GM13977 (cell line): ENCODE data around the gene CHDH.

ENCODE experiments used
- DNase-seq: peaks from one replicate; pipeline ENCODE4 v3.0.0; 2012; ENCODE audit warnings: low spot score
- CTCF ChIP-seq: IDR thresholded peaks from 2 replicates; pipeline ENCODE4 v1.5.1; 2012; ENCODE audit warnings: mild to moderate bottlenecking, control low read depth; ENCODE audit not compliant: insufficient read depth; ENCODE audit errors: extremely low read depth, missing control alignments
- in situ Hi-C: fragments of 300-500 bp; cut with MboI; formaldehyde crosslinking; loops from one replicate; pipeline ENCODE4 v1.12.0; 2022; ENCODE audit warnings: low sequenced_read_pairs, low pct_unique_long_range_greater_than_20kb, mixed read lengths, inconsistent platforms; ENCODE audit not compliant: unreplicated experiment

Gene CHDH

GRCh38 chr3:53822331-53822741 is 23.9 kb downstream of the CHDH start:
- in situ Hi-C loops: no loop called here
- no peak for TF ChIP-seq CTCF
- DNase-seq: no peak

DNA sequence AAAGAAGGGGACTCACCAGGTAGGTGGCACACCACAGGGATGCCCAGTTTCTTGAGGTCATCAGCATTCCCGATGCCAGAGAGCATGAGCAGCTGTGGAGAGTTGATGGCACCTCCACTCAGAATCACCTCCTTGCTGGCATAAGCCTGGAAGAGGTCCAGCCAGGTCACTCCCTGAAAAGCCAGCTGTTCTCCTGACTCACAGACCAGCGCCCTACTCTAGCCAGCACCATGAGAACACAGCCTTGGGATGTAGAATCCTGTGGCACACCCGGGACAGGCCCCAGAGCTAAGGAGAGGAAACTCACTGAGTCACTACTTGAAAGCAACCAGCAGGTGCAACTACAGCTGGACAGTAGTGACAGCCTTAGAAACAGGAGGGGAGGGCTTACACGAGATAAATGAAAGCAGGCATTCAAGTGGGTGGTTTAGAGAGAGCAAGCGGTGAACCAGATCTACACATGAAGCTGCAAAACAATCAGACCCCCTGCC is 24.5 kb downstream of the CHDH start:
- in situ Hi-C loops: no loop called here
- DNase-seq: peak; percentile 33
- no peak for TF ChIP-seq CTCF

- in situ Hi-C loops: no loop called here
- DNase-seq: no peak
- no peak for TF ChIP-seq CTCF
These were observed 25.3 kb downstream of the CHDH start for GRCh38 chr3:53820756-53821580.

DNA sequence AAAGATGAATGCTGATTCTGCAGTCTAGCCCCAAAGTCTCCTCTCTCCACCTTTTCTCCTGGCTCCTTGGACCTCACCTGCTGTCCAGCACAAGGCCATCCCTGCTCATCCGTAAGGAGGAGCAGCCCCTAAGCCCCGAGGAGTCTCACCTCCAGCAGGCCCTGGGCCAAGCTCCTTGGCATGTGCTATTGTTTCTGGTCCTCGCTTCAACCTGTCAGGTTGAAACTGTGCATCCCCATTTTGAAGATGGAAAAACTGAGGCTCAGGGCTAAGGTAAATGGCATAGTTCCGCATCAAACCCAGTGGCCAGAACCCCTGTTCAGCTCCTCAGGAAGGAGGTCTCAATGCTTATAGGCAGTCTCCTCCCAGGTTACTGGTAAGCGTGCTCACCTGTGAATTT is 26.1 kb downstream of the CHDH start:
- no peak for DNase-seq
- in situ Hi-C loops: no loop called here
- no peak for TF ChIP-seq CTCF

DNA sequence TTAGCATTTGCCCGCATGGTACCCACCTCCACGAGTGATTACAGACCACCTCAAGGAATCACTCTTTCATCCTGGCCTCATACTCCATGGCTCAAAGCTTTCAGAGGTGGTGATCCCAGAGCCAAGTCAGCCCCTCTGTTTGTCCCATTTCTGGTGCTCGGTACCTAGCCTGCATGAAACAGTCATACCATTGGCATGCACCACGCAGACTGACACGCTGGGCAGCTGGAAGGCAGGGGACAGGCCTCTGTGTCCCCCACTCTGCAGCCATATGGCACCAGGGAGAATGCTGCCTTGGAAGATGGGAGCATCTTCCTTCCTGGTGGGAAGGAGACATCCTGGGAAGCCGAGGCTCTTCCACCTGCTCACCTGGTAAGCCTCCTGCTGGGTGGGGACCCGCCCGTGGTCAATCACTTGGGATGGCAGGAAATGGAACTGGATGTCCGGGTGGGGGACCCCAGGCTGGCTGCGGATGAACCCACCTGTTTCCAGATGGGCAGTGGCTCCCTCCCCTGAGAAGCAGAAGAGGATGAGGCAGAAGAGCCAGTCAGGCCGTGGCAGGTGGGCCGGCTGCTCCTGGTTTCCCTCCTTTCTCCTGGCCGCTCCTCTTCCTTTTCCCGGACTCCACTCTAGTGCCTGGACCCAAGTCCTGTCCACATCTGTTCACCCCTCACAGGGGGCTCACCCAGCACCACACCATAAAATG is 26.9 kb downstream of the CHDH start:
- in situ Hi-C loops: no loop called here
- no peak for TF ChIP-seq CTCF
- no peak for DNase-seq

GRCh38 chr3:53818221-53819162 is 27.7 kb downstream of the CHDH start:
- DNase-seq: no peak
- in situ Hi-C loops: no loop called here
- no peak for TF ChIP-seq CTCF
